Measurements from ENCODE around the gene SRP14.
"Not testable (repeated sequence)": the region's sequence is repeated elsewhere in the genome, so short reads cannot be mapped to it uniquely, and the experiment has no call there.

SRP14 gene

DNA sequence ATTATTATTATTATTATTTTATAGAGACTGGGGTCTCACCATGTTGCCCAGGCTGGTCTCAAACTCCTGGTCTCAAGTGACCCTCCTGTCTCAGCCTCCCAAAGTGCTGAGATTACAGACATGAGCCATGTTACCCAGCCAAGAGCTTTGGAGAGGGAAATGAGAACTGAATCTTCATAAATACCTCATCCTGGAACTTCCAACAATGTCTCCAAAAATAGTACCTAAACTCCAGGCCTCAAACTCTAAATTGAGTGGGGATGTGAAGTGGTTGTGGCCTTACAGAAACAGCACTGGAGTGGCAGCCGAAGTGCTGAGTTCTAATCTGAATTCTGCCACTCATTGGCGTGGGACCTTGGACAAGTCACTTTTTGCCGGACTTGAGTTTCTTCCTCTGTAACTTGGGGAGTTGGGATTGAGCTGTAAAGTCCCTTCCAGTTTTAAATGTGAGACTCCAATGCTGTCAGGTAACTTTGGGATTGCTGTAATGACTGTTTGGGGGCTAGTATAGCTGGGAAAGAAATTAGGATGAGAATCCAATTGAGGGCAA lies 10.0 kb upstream of the SRP14 start:
- DNase-seq, result no peak

DNA sequence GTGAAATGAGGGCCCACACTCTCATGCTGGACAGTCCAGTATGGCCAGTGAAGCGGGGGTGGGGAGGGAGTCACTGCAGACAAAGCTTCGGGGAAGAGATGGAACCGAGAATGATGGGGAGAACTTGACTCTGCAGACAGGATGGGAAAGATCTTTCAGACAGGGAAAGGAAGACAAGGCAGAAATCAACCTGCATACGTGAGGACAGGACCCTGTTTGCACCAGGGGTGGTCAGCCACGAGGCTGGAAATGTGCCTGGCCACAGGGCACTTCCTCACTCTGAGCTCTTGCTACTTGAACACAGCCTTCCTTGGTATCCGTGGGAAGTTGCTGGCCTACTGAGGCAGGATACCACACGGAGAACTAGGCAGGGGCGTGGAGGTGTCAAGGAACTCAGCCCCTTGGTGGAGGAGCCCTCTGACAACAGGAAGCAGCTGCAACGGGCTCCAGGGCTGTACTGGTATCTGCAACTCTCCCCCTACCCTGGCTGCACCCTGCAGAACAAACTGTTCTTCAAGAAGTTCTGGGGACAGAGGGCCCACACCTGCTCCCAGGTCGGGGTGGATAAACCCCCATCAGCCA lies 9.3 kb upstream of the SRP14 start:
- no peak for DNase-seq

DNA sequence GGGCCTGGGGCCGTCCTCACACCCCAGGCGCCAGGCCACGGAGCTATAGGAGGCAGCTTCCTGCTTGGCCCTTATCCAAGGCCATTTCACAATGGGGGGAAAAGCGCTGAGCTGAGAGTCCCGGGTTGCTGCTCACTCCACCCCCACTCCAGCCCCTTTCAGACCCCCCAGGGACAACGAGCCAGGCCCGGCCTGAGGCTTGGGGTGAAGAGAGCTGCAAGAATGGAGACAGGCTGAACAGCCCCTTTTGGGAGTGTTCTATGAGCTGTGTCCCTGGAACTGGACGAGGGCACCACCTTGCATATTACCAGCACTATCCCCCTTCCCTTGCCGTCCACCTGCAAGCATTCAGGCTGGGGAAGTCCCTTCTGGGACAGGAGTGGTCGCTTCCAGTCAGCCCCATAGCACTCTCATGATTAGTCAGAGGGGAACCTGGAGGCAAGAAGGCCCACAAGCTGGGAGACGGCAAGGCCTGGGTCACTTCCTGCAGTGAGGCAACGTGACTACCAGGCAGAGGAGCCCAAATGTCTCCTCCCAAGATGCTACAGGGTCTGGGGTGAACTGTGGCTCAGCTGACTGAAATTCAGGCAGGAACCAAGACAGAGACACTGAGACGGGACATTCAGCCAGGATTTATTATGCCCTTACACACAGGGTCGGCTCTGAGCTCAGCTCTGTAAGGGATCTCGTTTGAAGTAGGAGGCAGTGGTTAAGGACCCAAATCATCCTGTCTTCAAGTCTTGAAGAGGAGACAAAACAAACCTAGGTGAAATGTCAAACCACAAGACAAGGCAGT lies 8.6 kb upstream of the SRP14 start:
- peak; percentile 25 for DNase-seq

DNA sequence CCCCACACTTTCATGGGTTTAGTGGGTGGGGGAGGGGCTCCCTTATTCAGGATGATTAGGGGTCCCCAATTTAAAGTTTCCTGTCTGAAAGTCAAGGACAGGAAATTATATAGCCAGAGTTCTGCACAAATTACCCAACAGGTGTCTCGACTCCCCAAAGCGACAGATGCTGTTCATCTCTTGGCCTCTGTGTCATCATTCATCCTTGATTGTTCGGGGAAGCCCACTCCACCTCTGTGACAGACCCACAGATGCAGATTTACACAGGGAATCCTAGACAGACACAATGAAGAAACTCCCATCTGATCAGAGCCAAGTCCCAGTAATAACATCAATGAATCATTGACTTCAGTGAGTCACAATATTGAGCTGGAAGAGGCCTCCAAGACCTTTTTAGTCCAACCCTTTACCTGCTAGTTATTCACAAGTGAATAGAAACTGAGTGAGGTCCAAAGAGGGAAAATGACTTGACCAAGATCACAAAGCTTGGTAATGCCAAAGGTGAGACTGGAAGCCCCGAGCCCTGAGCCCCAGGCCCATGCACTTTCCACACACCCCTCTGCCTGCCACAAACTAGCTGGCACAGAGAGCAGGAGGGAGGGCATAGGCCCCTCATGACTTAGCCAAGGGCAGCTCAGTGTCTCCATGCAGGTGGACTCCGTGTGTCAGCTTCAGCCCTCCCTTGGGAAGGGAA lies 7.9 kb upstream of the SRP14 start:
- DNase-seq, result no peak

DNA sequence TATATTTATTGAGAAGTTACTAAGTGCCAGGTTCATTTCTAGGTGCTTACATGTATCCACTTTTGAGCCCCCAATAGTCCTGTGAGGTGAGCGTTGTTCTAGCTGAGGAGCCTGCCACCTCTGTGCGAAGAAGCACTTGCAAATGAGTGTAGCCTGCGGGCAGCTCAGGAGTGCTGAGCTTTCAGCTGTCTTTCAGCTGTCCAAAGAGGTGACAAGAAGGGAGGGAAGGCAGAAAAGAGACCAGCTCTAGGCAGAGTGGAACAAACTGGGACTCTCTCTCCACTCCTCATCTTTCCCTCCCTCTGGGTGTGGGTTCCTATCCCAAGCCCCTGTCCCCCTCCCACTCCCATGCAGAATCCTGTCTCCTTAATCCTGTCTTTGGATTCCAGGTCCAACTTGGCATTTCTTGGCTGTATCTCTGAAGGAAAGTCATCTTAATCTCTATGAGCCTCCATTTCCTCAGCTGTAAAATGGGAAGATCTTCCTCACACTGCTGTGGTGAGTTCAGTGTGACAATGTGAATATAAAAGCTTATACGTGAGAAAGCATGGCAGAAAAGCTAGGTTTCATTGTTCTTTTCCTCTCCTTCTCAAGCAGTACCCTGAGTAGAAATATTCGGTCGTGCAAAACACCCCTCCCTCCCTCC lies 6.7 kb upstream of the SRP14 start:
- no peak for DNase-seq

DNA sequence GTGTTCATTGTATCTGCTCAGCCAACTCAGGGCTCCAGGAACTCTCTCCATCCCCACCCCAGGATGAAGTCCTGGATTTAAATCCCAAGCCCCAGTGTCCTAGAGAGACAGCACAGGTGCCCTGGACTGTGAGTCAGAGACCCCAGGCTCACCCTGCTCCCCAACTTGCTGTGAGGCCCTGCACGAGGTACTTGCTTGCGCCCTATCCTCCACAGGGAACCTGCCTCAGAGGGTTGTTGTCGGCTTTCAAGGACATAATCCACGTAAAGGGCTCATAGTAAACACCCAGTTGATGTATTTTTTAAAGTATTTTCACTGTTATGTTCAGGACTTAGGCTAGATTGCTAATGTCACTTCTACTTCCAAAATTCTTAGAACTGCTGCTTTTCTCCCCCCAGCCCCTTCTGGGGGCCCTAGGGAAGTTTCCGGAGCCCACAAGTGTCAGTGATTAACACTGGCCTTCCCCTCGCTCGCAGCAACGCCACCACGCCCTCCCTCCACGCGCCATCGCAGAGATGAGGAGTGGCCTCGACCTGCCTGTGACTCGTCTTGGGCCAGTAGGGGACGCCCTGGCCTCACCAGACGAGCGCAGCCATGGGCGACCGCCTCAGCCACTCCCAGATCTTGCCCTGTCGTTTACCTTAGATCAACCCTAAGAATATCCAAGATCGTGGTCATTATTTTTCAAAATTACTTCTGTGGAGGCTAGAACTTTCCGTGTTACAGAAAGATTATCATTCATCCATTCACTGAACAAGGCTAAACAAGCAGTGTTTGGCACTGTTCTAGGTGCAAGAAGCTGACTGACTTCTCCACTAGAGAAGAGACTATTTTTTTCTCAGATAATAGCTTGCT lies 6.0 kb upstream of the SRP14 start:
- peak; percentile 67 for DNase-seq

DNA sequence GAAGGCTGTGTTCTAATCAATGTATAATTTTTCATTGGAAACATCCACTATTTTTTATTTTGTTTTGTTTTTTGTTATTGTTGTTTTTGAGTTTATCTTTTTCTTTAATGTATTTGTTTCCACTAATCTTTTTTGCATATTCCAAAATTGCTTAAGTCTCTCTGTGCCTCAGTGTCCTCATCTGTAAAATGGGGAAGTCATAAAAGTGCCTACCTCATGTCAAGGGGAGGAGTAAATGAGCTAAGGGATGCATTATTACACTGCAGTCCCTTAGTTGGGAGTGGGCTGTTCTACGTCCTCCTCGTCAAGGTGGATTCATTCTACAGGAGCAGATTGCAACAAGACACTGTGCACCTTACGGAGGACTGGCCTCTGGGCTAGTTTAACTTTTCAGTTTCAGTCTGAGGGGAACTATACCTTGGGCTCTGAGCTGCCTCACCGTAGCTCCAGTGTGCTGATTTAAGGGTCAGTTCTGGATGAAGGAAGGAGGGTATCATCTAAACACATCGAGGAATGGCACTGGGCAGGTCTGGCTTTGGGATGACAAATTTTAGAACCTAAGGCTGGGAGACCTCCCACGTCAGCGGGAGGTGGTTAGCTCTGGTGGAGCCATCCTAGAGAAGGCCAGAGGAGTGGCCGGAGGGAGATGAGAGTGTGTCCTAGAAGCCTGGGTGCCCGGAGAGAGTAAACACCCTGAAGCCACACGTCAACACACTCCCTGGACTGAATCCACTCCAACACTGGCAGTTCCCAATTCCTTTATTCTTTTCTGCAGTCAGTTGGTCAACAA lies 5.1 kb upstream of the SRP14 start:
- DNase-seq, result no peak

DNA sequence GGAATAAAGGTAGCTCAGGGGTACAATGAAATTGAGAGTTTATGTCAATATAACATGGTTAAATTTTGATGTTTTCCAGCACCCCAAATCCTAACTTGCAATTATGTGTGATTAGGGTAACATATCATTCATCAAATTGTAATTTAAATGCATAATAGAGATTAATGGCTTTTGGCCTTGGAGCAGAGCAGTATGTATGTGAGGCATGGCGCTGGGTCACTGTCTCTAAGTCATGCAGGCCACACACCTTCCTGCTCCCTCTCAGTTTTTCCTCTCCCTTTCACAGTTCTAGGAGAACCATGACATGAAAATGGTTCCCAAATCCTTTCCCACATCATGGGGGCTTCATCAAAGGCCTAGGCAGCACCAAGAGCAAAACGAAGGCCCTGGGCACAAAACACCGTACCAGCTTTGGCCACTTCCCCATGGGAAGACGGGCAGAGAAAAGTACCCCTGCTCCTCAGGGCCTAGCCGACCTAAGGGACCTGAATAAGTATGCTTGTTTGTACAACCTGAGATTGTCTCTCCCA lies 3.9 kb upstream of the SRP14 start:
- DNase-seq, result no peak

DNA sequence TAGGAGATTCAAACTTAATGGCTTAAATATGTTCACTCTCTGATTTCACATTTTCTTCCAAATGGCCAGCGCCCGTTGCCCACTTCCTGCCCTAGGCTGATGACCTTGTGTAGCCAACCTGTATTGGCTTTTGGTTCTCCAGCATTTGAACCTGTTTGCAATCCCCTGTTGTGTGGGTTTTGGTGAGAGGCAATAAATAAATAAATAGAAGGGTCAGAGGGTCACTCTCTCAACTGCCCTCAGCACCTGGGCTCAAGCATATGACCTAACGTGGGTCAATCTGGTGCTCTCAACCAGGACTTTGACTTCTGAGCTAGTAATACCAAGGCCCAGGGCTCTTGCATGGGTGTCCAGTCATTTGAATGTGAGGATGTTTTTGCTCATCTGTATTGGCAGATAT lies 1.8 kb upstream of the SRP14 start:
- DNase-seq, result no peak

DNA sequence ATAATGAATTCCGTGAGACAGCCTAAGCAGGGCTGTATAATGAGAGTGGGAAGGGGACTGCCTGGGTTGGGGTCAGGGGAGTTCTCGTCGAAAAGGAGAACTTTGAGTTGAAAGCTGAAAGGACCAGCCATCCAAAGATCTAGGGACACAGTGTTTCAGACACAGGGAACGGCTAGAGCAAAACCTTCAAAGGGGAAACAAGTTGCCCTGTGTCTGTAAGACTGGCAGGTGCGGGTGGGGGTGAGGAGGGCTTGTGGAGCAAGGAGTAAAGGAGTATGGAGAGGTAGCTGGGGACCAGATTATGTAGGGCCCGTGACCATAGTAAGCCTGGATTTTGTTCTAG lies 1.3 kb upstream of the SRP14 start:
- no peak for DNase-seq

DNA sequence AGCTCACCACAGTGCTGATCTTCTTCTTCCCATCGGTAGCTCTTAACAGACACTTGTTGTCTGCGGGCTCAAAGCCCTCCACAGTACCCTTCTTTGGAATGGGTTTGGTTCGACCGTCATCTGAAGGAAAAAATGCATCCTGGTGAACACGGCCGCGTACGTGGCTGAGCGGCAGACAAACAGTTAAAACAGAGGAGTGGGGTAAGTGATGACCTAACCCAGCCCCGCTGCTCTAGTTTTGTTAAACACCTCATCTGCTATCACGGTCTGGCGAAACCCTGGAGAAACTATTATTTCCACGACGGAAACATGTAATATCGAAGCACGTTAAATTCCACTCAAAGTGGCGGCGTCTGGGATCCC lies 725 bp downstream of the SRP14 start:
- DNase-seq, result no peak

DNA sequence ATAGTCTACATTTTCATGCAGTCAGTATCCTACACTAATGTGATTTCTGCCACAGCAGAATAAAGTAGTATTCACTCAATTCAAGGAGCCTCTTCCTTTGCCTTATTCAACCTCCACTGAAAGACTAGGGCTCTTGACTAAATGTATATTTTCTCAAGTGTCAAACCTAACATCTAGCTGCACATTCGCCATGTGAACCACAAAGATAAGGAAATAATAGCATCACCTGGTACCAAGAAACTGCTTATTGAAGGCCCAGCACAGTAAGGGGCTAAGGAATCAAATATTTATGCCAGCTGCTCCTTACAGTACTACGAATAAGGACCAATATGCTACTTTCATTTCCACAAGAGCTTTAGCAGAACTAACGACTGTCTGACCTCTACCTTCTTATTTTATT lies 1.3 kb downstream of the SRP14 start:
- DNase-seq, result no peak

DNA sequence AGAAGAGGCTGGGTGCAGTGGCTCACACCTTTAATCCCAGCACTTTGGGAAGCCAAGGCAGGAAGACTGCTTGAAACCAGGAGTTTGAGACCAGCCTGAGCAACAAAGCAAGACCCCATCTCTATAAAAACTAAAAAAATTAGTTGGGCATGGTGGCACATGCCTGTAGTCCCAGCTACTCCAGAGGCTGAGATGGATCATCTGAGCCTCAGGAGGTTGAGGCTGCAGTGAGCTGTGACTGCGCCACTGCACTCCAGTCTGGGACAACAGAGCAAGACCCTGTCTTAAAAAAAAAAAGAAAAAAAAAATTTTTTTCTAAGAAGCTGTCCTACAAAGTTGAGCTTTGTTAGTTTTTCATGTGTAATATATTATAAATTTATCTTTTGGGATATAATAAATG lies 3.8 kb downstream of the SRP14 start:
- not testable (repeated sequence) for DNase-seq

DNA sequence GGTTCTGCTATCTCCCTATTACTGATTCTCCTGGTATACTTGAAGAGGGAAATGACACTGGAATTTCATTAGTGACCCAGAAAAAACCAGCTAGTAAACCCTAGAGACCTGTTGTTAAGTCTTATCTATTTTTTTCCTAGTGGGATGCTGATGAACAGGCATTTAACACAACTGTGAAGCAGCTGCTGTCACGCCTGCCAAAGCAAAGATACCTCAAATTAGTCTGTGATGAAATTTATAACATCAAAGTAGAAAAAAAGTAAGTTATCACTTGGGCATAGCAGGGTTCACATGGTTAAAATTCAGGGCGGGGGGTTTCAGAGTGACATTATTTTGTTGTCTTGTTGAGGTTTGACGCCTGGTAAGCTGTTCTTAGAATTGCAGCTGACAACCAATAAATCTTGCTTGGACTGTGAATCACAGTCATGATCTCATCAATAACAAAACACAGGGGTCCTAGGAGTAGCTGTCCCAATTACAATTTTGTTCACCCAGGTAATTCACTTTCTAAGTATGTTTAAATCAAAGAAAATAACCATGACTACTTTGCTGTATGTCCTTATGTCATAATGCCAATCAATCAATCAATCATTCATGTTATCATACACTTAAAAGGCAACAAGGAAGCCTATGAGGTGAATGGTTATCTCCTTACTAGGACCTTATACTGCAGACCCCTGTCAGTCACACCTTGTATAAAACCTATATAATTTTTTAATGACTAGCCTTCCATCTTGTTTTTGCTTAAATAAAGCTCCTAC lies 4.6 kb downstream of the SRP14 start:
- DNase-seq, result no peak

DNA sequence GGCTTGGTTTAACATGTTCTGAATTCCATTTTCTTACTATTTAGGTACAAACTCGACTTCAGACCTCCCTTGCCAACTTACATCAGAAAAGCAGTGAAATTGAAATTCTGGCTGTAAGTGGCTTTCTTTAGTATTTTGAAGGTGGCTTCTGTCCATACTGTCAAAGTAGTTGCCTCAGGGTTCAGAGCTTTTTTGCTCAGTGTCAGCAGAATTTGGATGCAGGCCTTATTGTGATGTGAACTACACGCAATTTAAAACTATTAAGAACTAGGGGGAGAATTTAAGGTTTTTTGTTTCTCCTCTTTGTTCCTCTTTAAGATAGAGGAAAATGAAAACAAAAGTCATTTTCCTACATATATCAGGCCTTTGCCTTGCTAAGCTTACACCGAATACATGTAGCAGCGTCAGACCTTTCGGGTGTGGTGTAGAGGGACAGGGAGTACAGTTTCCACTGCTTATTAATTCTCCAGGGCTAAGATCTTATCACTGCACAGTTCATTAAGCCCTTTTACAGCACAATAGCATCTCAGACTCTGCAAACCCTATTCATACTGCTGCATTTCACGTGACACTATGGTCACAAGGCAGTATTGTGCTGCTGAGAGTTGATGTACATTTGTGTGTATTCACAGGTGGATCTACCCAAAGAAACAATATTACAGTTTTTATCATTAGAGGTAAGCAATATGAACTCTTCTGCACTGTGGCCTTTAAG lies 6.7 kb downstream of the SRP14 start:
- DNase-seq, result no peak

DNA sequence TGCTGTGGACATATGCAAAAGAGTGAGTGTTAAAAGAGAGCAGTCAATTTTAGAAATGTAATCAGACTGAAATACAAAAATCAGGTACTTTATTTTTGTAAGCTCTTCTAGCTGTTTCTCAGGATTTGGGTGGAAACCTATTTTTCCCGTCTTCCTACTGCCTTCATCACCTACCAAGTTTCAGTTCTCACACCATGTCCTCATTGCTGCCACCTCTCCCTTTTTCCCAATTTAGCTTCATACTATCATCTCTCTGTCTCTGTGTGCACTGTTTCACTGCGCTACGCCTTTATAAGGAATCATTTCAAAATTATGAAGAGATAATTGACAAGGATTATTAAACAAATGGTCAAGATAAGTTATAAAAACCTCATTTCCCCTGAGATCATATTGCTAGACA lies 7.7 kb downstream of the SRP14 start:
- no peak for DNase-seq

DNA sequence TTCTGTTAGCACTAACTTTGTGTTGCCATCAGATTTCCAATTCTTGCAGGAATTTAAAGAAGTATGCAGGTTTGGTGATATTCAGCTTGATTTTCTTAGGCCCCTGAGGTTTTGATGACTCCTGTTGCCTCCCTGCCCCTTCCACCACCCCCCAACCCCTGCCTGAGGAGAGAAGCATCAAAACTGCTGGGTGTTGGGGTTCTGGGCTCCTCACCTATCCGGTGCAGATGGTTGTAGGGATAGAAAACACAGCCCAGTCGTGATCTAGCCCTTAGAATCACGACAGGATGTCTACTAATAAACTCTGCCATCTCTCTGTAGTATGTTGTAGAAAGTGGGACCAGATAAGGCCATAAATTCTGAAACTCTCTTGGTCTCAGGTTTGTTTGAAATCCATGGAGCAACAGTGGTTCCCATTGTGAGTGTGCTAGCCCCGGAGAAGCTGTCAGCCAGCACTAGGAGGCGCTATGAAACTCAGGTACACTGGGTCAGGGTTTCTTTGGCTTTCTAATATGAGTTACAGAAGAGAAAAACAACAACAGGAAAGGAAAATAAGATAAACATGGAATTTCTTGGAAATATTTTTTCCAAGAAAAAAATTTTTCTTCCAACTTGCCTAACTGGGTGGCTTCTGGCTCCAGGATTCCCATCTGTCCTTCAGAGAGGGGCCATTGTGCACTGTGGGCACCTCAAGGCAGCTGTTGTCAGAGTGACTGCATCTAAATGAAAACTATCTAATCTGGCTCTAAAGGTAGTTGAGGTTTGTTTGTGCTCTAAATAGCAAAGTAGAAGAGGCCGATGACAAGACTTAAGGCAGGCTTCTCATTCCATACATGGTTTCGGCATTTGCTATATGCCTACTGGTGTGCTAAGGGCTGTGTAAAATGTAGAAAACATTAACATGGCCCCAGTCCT lies 8.7 kb downstream of the SRP14 start:
- DNase-seq, result no peak

DNA sequence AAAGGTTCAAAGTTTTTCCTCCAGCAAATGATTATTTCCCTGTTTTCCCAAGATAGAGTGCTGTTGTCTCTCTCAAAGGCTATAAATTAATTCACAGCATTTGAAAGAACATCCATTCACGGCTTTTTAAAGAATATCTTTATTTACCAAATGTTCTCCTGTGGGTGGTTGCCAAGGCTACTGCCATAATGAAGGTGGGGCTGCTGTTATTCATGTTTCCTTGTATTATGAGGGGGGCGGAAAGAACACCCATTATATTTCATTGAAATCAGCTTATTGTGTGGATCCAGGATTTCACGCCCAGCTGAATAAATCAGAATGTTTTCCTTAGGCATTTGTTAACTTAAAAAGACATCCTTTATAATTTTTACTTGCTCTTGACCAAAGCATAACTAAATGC lies 10.1 kb downstream of the SRP14 start:
- no peak for DNase-seq

DNA sequence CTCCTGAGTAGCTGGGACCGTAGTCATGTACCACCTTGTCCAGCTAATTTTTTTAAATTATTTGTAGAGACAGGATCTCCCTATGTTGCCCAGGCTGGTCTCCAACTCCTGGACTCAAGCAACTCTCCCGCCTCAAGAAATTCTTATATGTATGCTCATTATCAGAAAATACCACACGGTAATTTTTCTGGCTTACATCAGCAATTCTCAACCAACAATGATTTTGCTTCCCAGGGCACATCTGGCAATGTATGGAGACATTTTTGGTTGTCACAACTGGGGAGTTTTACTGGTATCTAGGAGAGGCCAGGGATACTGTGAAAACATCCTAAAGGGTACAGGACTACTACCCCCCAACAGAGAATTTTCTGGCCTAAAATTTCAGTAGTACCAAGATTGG lies 10.8 kb downstream of the SRP14 start:
- DNase-seq, result no peak
